ENCODE data around the gene ITGB1BP1.

The ITGB1BP1 gene

GRCh38 chr2:9424447-9425164, 1.3 kb upstream of the ITGB1BP1 start:
- no peak for DNase-seq

GRCh38 chr2:9423922-9424272, 569 bp upstream of the ITGB1BP1 start:
- peak; percentile 11 for DNase-seq

- peak; percentile 41 for DNase-seq
These were observed 818 bp downstream of the ITGB1BP1 start for GRCh38 chr2:9422321-9423099.

GRCh38 chr2:9420495-9420894, 2.8 kb downstream of the ITGB1BP1 start:
- no peak for DNase-seq

- no peak for DNase-seq
These were observed 3.8 kb downstream of the ITGB1BP1 start for GRCh38 chr2:9419541-9419940.

GRCh38 chr2:9418746-9419145, 4.6 kb downstream of the ITGB1BP1 start:
- DNase-seq = no peak

- no peak for DNase-seq
These were observed 5.6 kb downstream of the ITGB1BP1 start for GRCh38 chr2:9417725-9418124.

GRCh38 chr2:9416962-9417316, 6.4 kb downstream of the ITGB1BP1 start:
- no peak for DNase-seq

GRCh38 chr2:9416267-9416961, 6.9 kb downstream of the ITGB1BP1 start:
- DNase-seq = no peak

GRCh38 chr2:9415516-9416169, 7.7 kb downstream of the ITGB1BP1 start:
- peak; percentile 22 for DNase-seq

- no peak for DNase-seq
These were observed 10.5 kb downstream of the ITGB1BP1 start for GRCh38 chr2:9412781-9413180.

- no peak for DNase-seq
These were observed 13.2 kb downstream of the ITGB1BP1 start for GRCh38 chr2:9410108-9410507.

GRCh38 chr2:9408641-9409151, 14.6 kb downstream of the ITGB1BP1 start:
- no peak for DNase-seq

GRCh38 chr2:9407363-9407811, 15.9 kb downstream of the ITGB1BP1 start:
- DNase-seq = no peak

GRCh38 chr2:9406529-9407362, 16.6 kb downstream of the ITGB1BP1 start:
- no peak for DNase-seq

- DNase-seq = peak; percentile 17
These were observed 17.7 kb downstream of the ITGB1BP1 start for GRCh38 chr2:9405636-9406035.

- no peak for DNase-seq
These were observed 18.9 kb downstream of the ITGB1BP1 start for GRCh38 chr2:9404451-9404850.

- DNase-seq = peak; percentile 24
These were observed 19.4 kb downstream of the ITGB1BP1 start for GRCh38 chr2:9403924-9404323.

GRCh38 chr2:9401646-9402371, 21.5 kb downstream of the ITGB1BP1 start:
- DNase-seq = no peak

- no peak for DNase-seq
These were observed 22.2 kb downstream of the ITGB1BP1 start for GRCh38 chr2:9401059-9401547.

Data from fibroblast of skin of right biceps (primary cell).